ENCODE data around the gene TRIM72.

- TF ChIP-seq CTCF (IDR thresholded peaks at IDR 0.05) (no peak), POLR2A (IDR thresholded peaks at IDR 0.05) (no peak)
These were observed 24.1 kb downstream of the TRIM72 start for GRCh38 chr16:31238041-31238440.

Data from lower leg skin (tissue), 3 donors.